Left lung (tissue), 10 donors: Measurements from ENCODE around the gene SLC44A5. TPM values are rescaled to one million over a fixed set of nuclear protein-coding genes. Genes with fewer than 3 reads are reported as not detected.

Experiments used
- ATAC-seq: fragments of 200-7000 bp; cut with Tn5 transposase; one replicate; pipeline ENCODE4 v1.9.1; 2020; ENCODE audit warnings: moderate library complexity
- DNase-seq, 4 donors: peaks; one replicate each; pipeline ENCODE4 v3.0.0-alpha.2; 2013 to 2020
- H3K27ac ChIP-seq, 2 donors: fragments of 200-600 bp; sonication (generic) in 1 of 2; one replicate each; pipeline versions ENCODE4 v1.5.0 to v1.8.0; 2020 to 2021
- H3K27me3 ChIP-seq, 2 donors: fragments of 200-600 bp; sonication (generic) in 1 of 2; one replicate each; pipeline versions ENCODE4 v1.5.0 to v1.8.0; 2020 to 2021
- H3K36me3 ChIP-seq, 2 donors: fragments of 200-600 bp; sonication (generic) in 1 of 2; one replicate each; pipeline versions ENCODE4 v1.5.0 to v1.8.0; 2020 to 2021
- H3K4me1 ChIP-seq, 2 donors: fragments of 200-600 bp; one replicate each; pipeline ENCODE4 v1.8.0; 2021
- H3K4me3 ChIP-seq, 2 donors: fragments of 200-600 bp; sonication (generic) in 1 of 2; one replicate each; pipeline versions ENCODE4 v1.5.0 to v1.8.0; 2020 to 2021; ENCODE audit warnings: mild to moderate bottlenecking in 1 of 2
- H3K9me3 ChIP-seq, 2 donors: fragments of 200-600 bp; sonication (generic) in 1 of 2; one replicate each; pipeline versions ENCODE4 v1.5.0 to v1.8.0; 2020 to 2021
- intact Hi-C, 2 donors: fragments of 100-400 bp; cut with DNase I; formaldehyde crosslinking; loops; one replicate each; pipeline versions ENCODE4 v1.11.2 to v1.14.2; 2022
- polyA plus RNA-seq, 6 donors: library from polyadenylated mRNA; unstranded; fragments of 120-200 nt; gene quantifications; one replicate each; pipeline ENCODE4 v1.2.1, GENCODE V29; 2013; ENCODE audit not compliant: insufficient read length in 6 of 6
- total RNA-seq, 2 donors: library from RNA; stranded (reverse); fragmentation: NEBNext Ultra II Directional; extraction: Animal tissue kit (Norgen Biotek cat#: 25700); gene quantifications; one replicate each; pipeline ENCODE4 v1.2.1, GENCODE V29; 2021
- TF ChIP-seq, protein P1 (sequence below), 2 donors: fragments of 200-600 bp; sonication (generic) in 1 of 2; IDR thresholded peaks; one replicate each; pipeline versions ENCODE4 v1.5.0 to v1.8.0; 2021; ENCODE audit warnings: antibody characterized with exemption in 2 of 2
- donor health status: DM: no; HTN: yes; CAD: no.
- donor health status: DM: no; HTN: no; CAD: no.

The SLC44A5 gene
- total and polyA plus RNA-seq, 8 donors, result 0.09 to 6.4 (median 2.7) TPM

DNA sequence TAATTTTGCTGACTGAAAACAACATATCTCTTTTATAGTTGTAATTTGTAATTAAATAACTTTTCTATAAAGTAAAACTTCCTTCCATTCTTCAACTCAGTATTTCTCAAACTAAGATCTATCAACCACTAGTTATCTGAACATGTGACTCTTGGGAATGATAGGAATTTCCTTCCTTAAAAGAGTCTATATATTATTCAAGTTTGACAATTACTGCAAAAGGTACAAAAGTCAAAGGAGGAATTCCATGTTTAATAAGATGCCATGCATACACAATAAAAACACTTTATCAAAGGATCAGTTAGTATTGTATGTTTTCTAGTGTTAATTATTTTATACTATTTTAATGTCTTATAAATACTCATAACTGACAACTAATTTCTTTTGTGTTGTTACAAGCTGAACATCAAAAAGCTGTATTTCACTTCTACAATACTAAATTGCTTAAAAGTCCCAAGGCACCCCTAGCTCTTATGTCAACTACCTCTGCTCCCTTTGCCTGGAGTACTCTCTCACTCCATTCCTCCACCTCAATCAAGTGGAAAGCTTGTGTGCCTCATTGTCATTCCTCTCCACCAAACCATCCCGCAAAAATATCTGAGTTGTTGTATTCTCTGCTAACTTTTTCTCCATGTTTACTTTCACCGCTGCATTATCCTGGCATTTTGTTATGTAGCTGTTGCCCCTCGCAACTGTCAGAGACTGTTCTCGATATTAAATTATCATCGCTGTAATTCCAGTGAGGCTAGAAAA lies 67.9 kb downstream of the SLC44A5 start:
- DNase-seq (no peak), ATAC-seq (no peak)
- no peaks in the 10 kb centered on the region for H3K27me3 ChIP-seq
- no peaks in the 10 kb centered on the region for H3K9me3 ChIP-seq
- H3K4me1 ChIP-seq, result no peaks in the 10 kb centered on the region
- TF ChIP-seq, protein P1, sequence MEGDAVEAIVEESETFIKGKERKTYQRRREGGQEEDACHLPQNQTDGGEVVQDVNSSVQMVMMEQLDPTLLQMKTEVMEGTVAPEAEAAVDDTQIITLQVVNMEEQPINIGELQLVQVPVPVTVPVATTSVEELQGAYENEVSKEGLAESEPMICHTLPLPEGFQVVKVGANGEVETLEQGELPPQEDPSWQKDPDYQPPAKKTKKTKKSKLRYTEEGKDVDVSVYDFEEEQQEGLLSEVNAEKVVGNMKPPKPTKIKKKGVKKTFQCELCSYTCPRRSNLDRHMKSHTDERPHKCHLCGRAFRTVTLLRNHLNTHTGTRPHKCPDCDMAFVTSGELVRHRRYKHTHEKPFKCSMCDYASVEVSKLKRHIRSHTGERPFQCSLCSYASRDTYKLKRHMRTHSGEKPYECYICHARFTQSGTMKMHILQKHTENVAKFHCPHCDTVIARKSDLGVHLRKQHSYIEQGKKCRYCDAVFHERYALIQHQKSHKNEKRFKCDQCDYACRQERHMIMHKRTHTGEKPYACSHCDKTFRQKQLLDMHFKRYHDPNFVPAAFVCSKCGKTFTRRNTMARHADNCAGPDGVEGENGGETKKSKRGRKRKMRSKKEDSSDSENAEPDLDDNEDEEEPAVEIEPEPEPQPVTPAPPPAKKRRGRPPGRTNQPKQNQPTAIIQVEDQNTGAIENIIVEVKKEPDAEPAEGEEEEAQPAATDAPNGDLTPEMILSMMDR (IDR thresholded peaks at IDR 0.05), result no peak
- H3K4me3 ChIP-seq, result no peak overlapping the region
- H3K36me3 ChIP-seq, result no peaks in the 10 kb centered on the region
- H3K27ac ChIP-seq, result no peak overlapping the region
- intact Hi-C loops, result no loop called here

DNA sequence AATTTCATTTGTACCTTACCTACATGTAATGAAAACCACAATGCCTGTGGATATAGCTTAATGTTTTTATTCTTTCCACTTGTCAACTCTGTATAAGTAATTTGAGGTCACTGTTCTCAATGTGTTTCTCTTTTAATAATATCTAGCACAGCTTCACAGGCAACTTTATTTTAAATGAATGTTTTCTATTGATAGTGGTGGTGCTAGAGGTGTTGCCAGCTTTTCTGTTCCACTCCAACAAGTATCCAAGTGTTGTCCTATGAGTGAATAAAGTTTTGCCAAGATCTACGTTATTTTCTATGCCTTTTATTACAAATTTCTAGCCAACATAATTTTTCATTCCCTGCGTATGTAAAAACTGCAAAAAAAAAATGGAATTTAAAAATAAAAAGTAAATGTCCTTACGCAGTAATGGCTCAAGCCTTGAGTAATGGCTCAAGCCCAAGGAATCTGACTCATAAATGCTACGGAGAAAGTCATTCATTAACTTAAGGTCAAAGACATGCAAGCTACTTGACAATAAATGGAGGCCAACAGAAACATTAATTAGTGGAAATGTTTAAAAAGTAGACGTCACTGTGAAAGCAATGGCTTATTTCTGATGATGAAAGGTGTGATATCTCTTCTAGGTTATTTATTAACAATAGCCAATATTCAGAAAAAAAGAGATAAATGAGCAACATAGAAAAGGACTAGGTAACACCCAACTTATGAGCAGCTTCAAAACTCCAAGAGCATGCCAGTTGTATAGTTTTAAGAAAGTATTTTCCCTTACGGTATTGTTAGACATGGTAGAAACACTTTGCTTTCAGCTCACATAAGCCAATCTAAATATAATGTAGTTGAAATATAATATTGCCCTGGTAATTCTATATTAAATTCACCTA lies 71.4 kb downstream of the SLC44A5 start:
- no peak for DNase-seq

GRCh38 chr1:75533085-75533484 lies 77.8 kb downstream of the SLC44A5 start:
- no peaks in the 10 kb centered on the region for H3K9me3 ChIP-seq
- H3K27ac ChIP-seq, result no peak overlapping the region
- DNase-seq, result no peak
- intact Hi-C loops, result no loop called here
- TF ChIP-seq, protein P1 (IDR thresholded peaks at IDR 0.05), result no peak
- H3K36me3 ChIP-seq, result no peaks in the 10 kb centered on the region
- H3K27me3 ChIP-seq, result no peaks in the 10 kb centered on the region
- no peak overlapping the region for H3K4me3 ChIP-seq
- ATAC-seq, result no peak
- no peaks in the 10 kb centered on the region for H3K4me1 ChIP-seq

More for the DNA sequence above, 71.4 kb downstream of the SLC44A5 start:
- intact Hi-C loops, result no loop called here
- Histone ChIP-seq H3K27me3 (no peaks in the 10 kb centered on the region), H3K9me3 (no peaks in the 10 kb centered on the region), H3K27ac (no peak overlapping the region), H3K36me3 (no peaks in the 10 kb centered on the region), H3K4me1 (no peaks in the 10 kb centered on the region), H3K4me3 (no peak overlapping the region)
- peak; percentile 45 for ATAC-seq
- TF ChIP-seq, protein P1 (IDR thresholded peaks at IDR 0.05), result no peak

DNA sequence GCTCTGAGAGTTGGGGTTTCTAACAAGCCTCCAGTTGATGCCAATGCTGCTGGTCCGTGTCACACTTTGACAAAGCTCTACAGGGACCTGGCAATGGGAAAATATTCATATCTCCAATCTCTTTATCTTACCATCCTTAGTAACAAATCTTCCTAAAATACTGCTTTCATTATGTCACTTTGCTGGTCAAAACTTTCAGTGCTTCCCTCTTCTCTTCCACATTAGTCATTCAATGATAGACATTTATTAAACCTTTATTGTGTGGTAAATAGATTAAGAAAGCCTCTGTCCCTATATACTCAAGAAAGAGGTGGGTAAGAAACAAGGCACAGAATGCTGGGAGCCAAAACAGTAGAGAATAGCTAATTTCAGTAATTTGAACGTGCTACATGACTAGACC lies 79.3 kb downstream of the SLC44A5 start:
- Histone ChIP-seq H3K4me1 (no peaks in the 10 kb centered on the region), H3K27ac (no peak overlapping the region), H3K9me3 (no peaks in the 10 kb centered on the region), H3K27me3 (no peaks in the 10 kb centered on the region), H3K36me3 (no peaks in the 10 kb centered on the region), H3K4me3 (no peak overlapping the region)
- DNase-seq (no peak), ATAC-seq (no peak)
- TF ChIP-seq, protein P1 (IDR thresholded peaks at IDR 0.05), result no peak
- intact Hi-C loops, result no loop called here

DNA sequence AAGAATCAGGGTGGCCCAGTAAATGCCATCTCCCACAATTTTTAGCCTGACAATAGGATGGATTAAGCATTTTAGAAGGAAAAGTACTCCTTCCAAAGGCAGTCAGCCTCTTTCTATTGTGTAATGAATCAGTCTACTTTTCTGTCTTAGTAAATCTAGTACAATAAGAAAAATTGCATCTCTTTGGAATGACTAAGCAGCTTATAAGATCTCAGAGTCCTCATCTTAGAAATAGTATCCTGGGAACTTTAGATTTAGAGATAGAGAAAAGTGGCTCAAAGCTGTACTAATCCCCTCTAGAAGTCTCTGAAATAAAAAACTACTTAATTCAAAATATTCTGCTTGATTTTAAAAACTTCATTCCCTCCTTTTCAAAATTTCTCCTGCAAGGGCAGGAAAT lies 81.4 kb downstream of the SLC44A5 start:
- intact Hi-C loops, result no loop called here
- H3K27me3 ChIP-seq, result no peaks in the 10 kb centered on the region
- H3K4me3 ChIP-seq, result no peak overlapping the region
- no peaks in the 10 kb centered on the region for H3K9me3 ChIP-seq
- H3K4me1 ChIP-seq, result no peaks in the 10 kb centered on the region
- no peak overlapping the region for H3K27ac ChIP-seq
- no peaks in the 10 kb centered on the region for H3K36me3 ChIP-seq
- TF ChIP-seq, protein P1 (IDR thresholded peaks at IDR 0.05), result no peak
- no peak for DNase-seq
- ATAC-seq, result no peak
